T-helper 2 cell (primary cell): Measurements from ENCODE around the gene ISLR2.

Experiments
- DNase-seq, 5 experiments: peaks; one replicate each; pipeline versions ENCODE4 v3.0.0 to v3.0.0-alpha.2; 2012 to 2022

ISLR2 gene

DNA sequence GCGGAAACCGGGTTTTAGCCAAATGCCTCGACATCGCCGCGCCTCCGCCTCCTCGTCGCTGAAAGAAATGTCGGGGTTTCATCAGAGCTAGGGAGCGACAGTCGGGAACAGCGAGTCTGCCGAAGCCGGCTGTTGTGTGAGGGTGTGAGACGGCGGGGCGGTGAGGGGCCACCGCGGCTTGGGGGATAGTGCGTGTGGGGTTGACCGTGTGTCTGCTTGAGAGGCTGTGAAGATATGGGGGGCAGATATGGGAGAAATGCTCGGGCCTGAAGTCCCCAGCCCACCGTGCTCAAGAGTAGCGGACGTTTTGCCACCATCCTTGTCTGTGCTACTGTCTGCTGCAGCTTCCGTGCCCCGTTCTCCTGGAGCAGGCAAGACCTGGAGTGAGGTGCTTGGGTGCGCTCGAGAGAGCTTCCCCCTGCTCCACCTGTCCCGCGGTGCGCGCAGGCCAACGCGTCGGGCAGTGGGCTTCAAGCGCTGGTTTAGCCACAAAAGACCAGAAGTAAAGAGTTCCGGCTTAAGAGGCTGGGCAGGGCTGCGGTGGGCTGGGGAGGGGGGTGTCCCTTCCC lies 716 bp upstream of the ISLR2 start:
- no peak for DNase-seq

DNA sequence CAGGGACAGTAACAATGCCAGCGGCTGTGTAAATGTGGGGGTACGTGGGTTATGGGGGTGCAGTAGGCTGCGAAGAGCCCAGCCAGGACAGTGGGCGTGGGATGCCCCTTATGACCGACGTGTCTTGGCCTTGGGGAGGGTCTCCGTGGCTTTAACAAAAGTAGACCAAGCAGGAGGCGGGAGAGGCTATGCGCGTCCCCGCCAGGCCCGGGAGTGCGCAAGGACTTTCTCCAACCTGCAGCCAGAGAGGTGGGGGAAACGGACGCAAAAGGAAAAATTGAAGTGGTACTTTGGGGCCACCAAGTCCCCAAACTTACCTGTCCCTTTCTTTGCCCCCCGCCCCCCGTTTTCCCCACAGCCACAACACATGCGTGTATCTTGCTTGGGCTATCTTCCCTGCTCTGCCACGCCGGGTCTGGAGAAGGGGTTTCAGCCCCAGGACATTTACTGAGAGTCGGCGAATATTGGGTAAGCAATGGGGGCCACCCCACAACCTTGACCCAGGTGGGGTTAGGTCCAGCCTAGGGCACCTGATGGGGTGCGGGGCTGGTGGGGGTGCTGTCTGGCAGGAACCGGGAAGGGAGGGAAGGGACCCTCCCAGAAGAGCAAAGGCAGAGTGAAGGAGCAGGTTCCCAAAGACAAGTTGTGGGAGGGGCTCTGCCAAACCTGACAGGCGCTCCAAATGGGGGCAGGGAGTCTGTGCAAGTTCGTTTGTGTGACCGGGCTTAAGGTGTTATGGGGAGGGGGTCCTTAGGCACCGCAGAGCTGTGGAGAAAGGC lies 652 bp downstream of the ISLR2 start:
- DNase-seq: no peak

DNA sequence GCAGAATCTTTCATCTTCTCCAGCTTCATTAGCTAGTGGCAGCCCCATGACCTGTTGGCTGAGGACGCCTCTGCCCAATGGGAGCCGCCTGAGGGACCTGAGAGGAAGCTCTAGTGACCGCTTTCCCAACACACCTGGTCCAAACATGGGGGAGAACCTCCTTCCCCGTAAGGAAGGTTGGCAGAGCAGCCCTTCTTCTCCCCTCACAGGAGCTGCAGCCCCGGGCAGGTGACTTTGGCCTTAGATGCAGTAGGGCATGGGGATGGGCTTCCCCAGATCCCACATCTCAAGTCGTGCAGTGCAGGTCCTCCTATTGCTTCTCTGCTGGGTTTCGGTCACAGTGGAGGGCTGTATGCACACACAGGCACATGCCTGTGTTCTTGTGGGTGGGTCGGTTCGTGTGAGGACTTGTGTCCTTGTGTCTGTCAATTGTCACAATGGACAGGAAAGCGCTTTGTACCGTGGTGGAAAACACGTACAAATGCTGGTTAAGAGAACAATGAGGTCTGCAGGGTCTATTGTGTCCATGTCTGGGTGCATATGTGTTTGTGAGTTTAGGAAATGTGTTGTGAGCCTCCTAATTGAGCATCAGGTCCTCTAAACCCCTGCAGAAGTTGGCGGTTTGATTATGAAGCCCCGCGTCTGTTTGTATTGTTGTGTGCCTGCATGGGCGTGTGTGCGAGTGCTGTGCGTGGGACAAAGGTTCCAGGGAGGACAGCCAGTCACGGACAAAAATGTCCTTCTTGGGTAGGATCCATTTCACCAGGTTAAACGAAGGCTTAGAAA lies 1.4 kb downstream of the ISLR2 start:
- no peak for DNase-seq

DNA sequence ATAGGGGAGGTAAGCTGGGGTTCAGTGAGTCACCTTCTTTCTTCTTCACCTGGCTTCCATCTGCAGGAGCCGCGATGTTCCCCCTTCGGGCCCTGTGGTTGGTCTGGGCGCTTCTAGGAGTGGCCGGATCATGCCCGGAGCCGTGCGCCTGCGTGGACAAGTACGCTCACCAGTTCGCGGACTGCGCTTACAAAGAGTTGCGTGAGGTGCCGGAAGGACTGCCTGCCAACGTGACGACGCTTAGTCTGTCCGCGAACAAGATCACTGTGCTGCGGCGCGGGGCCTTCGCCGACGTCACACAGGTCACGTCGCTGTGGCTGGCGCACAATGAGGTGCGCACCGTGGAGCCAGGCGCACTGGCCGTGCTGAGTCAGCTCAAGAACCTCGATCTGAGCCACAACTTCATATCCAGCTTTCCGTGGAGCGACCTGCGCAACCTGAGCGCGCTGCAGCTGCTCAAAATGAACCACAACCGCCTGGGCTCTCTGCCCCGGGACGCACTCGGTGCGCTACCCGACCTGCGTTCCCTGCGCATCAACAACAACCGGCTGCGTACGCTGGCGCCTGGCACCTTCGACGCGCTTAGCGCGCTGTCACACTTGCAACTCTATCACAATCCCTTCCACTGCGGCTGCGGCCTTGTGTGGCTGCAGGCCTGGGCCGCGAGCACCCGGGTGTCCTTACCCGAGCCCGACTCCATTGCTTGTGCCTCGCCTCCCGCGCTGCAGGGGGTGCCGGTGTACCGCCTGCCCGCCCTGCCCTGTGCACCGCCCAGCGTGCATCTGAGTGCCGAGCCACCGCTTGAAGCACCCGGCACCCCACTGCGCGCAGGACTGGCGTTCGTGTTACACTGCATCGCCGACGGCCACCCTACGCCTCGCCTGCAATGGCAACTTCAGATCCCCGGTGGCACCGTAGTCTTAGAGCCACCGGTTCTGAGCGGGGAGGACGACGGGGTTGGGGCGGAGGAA lies 2.6 kb downstream of the ISLR2 start:
- peak in 1 of 5 experiments; percentile 56 for DNase-seq

DNA sequence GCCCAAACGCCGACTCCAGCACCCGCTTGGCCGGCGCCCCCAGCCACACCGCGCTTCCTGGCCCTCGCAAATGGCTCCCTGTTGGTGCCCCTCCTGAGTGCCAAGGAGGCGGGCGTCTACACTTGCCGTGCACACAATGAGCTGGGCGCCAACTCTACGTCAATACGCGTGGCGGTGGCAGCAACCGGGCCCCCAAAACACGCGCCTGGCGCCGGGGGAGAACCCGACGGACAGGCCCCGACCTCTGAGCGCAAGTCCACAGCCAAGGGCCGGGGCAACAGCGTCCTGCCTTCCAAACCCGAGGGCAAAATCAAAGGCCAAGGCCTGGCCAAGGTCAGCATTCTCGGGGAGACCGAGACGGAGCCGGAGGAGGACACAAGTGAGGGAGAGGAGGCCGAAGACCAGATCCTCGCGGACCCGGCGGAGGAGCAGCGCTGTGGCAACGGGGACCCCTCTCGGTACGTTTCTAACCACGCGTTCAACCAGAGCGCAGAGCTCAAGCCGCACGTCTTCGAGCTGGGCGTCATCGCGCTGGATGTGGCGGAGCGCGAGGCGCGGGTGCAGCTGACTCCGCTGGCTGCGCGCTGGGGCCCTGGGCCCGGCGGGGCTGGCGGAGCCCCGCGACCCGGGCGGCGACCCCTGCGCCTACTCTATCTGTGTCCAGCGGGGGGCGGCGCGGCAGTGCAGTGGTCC lies 3.5 kb downstream of the ISLR2 start:
- DNase-seq: peak in 1 of 5 experiments; percentile 18

DNA sequence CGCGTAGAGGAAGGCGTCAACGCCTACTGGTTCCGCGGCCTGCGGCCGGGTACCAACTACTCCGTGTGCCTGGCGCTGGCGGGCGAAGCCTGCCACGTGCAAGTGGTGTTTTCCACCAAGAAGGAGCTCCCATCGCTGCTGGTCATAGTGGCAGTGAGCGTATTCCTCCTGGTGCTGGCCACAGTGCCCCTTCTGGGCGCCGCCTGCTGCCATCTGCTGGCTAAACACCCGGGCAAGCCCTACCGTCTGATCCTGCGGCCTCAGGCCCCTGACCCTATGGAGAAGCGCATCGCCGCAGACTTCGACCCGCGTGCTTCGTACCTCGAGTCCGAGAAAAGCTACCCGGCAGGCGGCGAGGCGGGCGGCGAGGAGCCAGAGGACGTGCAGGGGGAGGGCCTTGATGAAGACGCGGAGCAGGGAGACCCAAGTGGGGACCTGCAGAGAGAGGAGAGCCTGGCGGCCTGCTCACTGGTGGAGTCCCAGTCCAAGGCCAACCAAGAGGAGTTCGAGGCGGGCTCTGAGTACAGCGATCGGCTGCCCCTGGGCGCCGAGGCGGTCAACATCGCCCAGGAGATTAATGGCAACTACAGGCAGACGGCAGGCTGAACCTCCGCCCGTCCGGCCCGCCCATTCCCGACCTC lies 4.1 kb downstream of the ISLR2 start:
- no peak for DNase-seq

DNA sequence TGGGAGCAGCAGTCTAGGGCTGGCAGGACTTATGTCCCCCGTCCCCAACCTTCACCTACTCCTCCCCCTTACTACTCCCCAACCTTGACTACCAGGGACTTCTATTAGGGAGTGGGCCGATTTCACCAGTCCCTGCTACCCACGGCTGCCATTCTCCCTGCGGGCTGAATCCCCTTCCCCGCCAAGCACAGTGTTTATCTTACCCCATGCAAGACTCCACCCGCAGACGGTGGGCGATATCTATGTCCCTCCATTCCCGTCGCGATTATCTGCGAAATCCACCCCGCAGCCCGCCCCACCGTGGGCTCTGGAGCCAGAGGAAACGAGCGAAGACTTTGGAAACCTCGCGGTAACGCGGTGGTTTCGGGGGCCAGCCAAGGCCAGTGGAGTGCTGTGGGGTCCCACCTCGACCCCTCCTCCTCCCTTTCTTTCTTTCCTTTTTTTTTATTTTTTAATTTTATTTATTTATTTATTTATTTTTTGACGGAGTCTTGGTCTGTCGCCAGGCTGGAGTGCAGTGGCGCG lies 4.7 kb downstream of the ISLR2 start:
- no peak for DNase-seq

DNA sequence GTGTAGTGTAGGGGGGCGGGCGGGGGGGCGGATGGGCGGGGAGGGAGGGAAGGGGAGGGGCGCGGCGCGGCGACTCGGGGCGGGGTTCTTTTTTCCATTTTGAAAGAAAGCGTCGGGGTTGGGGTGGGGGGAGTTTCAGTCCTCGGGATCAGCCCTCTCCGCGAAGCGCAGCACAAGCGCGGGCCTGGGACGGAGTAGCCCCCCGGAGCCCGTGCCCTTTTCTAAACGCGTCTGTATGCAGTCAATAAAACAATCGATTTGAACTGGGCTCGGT lies 6.1 kb downstream of the ISLR2 start:
- DNase-seq: no peak

DNA sequence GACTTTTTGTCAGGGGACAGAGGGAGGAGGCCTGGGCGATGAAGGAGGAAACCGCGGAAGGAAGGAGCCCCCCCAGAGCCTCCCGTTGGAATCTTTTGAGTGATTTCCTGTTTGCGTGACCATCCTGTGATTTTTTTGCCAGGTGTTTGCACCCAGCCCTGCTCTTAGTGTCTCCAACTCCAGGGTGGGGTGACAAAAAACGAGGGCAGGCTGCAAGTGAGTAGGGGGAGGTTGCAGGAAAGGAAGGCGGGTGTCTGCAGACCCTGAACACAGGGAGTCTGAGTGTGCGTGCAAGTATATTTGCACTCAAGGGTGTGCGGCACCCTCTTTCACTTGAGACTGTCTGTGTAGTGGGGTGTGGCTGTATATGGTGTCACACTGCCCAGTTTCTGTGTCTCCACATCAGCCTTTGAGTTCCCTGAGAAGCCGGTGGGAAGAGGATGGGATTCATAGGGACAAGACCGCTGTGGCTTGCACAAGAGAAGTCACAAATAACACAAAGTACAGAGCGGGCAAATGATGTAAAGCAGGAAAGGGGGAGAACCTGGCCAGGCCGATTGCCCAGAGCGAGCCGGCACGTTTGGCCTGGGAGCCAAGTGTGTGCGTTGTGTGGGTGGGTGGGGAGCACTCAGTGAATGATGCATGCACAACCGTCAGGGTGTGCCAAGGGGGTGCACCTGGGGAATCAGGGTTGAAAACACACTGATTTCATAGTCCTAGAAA lies 6.6 kb downstream of the ISLR2 start:
- no peak for DNase-seq

DNA sequence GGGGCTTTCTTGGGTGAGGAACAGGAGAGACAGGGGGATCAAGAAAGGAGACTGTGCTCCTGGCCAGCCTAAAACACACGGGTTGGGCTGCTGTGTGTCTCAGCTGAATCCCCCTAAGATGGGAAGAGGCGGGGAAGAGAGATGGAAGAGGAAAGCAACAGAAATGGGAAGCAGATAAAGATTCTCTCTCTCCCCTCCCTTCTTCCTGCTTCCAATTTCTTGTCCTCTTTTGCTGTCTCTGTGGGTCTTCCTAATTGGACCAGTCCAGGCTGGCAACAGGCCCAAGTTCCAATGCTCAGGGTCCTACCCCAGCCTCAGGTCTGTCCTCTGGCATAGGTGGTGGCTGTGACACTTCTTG lies 7.1 kb downstream of the ISLR2 start:
- DNase-seq: no peak

DNA sequence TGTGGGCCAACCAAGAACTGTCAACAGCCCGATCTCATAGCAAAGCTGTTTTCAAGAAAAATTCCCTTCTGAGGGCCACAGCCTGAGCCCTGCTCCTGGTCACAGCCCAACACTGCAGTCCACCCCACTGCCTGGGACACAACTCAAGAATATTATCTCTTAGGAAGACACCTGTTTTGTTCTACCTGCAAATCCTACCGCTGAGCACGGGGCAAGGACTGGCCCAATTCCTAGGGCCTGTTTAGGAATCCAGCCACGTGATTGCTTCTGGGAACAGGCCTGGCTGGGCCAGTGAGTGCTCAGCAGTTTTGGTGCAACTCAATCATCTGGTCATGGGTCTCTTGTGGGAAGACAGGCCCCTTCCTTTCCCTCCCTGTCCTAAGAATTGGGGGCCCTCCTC lies 8.3 kb downstream of the ISLR2 start:
- DNase-seq: no peak

DNA sequence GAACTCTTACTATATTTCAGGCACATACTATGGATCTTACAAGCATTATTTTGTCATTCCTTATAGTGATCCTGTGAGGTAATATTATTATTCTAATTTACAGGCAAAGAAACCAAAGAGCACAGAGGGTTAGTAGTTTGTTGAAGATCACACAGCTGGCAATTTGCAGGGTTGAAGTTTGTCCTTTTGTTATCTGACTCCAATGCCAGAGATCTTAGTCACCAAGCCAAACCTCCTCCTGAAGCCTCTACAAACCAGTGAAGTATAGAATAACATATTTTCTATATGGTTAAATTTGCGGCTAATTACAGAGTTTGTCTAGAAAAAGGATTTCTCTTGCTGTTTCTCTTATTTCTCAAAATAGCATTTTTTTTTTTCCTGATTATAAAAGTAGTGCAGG lies 11.2 kb downstream of the ISLR2 start:
- no peak for DNase-seq

DNA sequence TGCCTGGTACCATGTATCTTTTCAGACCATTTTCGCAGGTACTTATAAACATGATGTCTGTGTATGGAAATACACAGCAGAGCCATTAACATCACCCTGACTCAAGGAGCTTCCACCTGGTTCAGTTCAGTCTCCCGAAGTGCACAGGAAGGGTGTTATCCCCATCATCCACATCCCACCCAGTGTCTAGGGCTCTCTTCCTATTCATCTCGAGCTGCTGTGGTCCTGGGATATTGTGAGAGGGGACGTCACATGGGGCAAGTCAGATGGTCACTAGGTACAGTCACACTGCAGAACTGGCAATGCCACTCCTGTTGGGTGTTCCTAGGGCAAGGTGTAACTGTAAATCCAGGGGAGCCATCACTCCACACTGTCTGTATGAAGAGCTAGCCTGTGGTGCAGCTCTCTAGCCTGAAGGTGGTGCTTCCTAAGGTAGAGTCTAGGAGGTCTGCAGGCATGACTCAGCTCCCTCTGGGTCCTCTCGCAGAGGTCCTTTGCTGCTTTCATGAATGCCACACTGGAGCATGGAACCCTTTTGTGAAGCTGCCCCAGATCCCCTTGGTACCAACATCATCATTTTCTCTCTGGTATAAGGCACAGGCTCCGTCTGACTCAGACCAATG lies 13.9 kb downstream of the ISLR2 start:
- no peak for DNase-seq

DNA sequence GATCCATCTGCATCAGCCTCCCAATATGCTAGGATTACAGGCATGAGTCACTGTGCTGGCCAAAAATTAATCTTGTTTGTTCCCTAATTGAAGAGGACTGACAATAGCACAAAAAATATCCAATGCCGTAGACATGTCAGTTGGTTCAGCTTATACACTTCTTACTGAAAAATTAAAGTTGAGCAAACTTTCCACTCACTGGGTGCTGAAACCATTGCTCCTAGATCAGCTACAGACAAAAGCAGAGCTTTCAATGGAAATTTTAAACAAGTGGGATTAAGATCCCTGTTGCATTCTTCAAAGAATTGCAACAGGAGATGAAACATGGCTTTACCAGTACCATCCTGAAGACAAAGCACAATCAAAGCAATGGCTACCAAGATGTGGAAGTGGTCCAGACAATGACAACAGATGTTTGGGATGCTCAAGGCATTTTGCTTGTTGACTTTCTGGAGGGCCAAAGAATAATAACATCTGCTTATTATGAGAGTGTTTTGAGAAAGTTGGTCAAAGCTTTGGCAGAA lies 16.0 kb downstream of the ISLR2 start:
- no peak for DNase-seq

DNA sequence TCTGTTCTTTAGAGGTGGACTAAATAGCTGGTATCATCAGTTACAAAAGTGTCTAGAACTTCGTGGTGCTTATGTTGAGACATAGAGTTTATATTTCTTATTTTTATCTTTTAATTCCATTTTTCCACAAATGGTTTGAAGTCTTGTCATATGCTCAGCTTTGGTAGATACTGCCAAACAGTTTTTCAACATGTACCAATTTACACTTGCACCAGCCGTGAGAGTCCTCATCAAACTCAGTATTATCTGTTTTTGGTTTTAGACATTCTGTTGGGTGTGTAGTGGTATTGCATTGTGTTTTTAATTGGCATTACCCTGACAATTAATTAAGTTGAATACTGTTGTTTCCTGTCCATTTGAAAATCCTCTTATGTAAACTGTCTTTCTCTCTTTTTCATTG lies 16.7 kb downstream of the ISLR2 start:
- no peak for DNase-seq

DNA sequence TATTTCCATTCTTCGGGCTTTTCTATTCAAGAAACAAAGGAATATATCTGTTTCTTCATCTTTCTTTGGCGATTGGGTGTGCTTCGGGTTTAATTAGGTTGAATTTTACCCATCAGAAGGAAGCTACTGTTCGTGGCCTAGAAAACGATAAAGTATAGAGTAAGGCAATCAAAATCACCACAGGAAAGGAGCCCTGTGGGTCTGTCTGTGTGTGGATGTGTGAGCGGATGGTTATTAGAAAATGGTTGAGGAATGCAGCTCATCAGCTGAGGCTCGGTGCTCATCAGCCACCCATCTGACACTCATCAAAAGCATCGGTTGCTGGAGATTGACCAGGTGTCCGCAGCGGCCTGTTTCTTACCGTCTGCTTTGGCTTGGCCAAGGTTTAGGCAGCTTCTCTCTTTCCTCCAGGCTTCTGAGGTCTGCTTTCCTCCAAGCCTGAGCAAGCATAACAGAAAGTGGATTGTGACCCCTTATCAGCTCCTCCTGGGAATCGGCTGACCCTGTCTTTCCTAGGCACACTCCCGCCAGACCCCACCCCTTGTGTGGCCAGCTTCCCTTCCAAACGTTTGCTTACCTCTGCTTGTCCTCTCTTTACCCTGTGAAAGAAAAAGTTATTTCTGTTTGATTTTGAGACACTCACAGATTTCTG lies 25.5 kb downstream of the ISLR2 start:
- DNase-seq: no peak

DNA sequence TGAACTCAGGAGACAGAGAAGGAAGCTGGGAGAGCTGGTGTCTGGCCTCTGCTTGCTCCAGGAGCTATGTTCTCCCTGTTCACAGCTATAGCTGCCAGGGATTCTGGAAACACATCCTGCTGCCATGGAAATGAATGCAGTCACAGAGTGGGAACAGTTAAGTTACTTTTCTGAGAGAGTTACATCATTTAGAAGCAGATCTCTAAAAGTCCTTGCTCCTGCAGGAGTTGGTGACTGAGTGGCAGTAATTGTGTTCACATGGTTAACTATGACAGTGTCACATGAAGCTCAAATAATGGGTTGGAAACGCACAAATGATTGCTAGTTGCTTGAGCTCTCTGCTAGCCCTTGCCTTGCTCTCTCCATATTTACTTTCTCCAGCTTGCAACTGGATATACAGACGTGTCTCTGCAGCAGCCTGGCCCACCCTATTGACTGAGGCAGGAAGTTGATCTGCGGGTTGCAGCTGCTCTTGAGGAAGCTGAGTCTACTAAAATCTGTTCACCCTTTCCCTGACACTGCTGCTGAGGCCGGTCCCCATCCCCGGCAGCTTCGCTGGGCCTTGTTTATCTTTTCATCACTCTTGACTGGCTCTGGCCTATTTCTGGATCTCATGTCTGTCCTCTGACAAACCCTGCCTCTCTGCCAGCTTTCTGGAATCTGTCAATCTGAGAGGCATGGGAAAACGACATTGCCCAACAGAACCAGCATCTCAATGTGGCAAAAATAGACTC lies 26.5 kb downstream of the ISLR2 start:
- peak in 1 of 5 experiments; percentile 48 for DNase-seq

DNA sequence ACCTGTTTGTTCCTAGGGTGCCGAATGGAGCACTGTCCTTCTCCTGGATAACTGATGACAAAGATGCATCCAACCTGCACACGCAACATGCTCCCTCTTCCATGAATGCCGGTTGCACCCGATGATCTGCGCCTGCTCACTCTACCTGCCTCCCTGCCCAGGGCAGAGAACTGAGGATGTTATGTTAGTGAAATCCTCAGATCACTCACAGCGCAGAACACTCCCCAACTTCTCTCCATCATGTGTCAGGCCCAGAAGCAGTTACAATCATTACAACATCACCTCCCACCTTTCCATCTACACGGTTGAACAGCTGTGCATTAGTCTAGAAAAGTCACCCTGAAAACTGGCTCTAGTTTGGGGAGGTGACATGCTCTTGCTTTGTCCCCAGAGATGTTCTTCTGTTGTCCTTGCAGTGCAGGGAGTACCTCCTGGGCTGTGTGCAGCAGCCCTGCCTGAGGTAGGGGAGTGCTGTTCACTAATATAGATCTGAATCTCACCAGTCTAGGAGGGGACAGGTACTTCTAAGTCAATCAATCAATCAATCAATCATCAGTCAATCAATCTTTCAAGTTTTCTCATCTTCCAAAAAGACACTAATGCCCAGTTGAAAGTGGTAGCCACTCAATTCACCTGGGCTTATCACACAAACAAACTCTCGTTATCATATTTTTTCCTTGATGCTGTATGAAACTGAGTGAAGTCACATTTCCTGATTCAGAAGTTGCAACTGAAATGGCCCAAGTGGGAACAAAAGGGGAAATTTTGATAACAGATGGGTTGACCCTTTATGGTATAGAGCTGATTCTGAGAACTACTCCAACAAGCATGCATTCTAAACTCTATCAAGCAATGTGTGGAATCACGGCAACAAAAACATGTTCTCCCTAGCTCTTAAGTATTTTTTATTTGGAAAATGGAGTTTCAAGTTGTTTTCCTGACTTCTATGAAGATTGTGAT lies 27.8 kb downstream of the ISLR2 start:
- no peak for DNase-seq
